Esophagus squamous epithelium (tissue), 4 donors: ENCODE data around the gene GATA2.

Experiments used
- CTCF ChIP-seq, 6 experiments: fragments of 450-650 bp in 4 of 6; fragments of 200-600 bp in 2 of 6; sonication (generic) in 2 of 6; IDR thresholded peaks; one replicate each; pipeline ENCODE4 v1.5.1; 2016 to 2019; ENCODE audit warnings: antibody characterized with exemption in 6 of 6, mild to moderate bottlenecking in 4 of 6, moderate library complexity in 4 of 6
- POLR2A ChIP-seq, 4 donors: fragments of 450-650 bp; IDR thresholded peaks; one replicate each; pipeline ENCODE4 v1.6.1; 2017; ENCODE audit warnings: antibody characterized with exemption in 4 of 4, mild to moderate bottlenecking in 4 of 4, moderate library complexity in 3 of 4

GRCh38 chr3:128462931-128463330 lies 30.1 kb downstream of the GATA2 start:
- TF ChIP-seq CTCF (IDR thresholded peaks at IDR 0.05), result no peak
- TF ChIP-seq POLR2A (IDR thresholded peaks at IDR 0.05), result no peak
